Loucy (cell line): ENCODE results near the gene MTARC2.

ENCODE experiments used
- H2AFZ ChIP-seq: fragments of 200-600 bp; sonication (generic); 2 replicates; pipeline ENCODE4 v1.6.0; 2016; ENCODE audit warnings: antibody characterized with exemption, mild to moderate bottlenecking, low read length, moderate library complexity
- H3F3A ChIP-seq: fragments of 200-600 bp; 2 replicates; pipeline ENCODE4 v1.6.0; 2016; ENCODE audit warnings: antibody characterized with exemption, low read depth, mild to moderate bottlenecking
- H3K27me3 ChIP-seq: fragments of 200-600 bp; sonication (generic); 2 replicates; pipeline ENCODE4 v1.6.1; 2014; ENCODE audit warnings: low read length, mild to moderate bottlenecking; ENCODE audit not compliant: insufficient read depth, poor library complexity, severe bottlenecking
- H3K36me3 ChIP-seq: fragments of 200-600 bp; sonication (generic); 2 replicates; pipeline ENCODE4 v1.6.1; 2016; ENCODE audit warnings: low read length; ENCODE audit not compliant: insufficient read depth
- H3K4me1 ChIP-seq: fragments of 200-600 bp; sonication (generic); 2 replicates; pipeline ENCODE4 v1.5.1; 2014; ENCODE audit warnings: low read length, mild to moderate bottlenecking; ENCODE audit not compliant: insufficient read depth, poor library complexity, severe bottlenecking
- H3K4me2 ChIP-seq: fragments of 200-600 bp; sonication (generic); 2 replicates; pipeline ENCODE4 v1.6.0; 2014; ENCODE audit warnings: antibody characterized with exemption, low read length, low read depth, mild to moderate bottlenecking; ENCODE audit not compliant: poor library complexity, severe bottlenecking
- H3K4me3 ChIP-seq: fragments of 200-600 bp; sonication (generic); 2 replicates; pipeline ENCODE4 v1.5.1; 2014; ENCODE audit warnings: low read length, mild to moderate bottlenecking, mixed read lengths; ENCODE audit not compliant: poor library complexity, severe bottlenecking
- H3K79me2 ChIP-seq: fragments of 200-600 bp; sonication (generic); 2 replicates; pipeline ENCODE4 v1.6.1; 2014; ENCODE audit warnings: low read length; ENCODE audit not compliant: insufficient read depth
- H3K9ac ChIP-seq: fragments of 200-600 bp; sonication (generic); 2 replicates; pipeline ENCODE4 v1.6.0; 2014; ENCODE audit warnings: mild to moderate bottlenecking, low read depth, low read length, moderate library complexity; ENCODE audit not compliant: poor library complexity, severe bottlenecking
- H3K9me2 ChIP-seq: fragments of 200-600 bp; sonication (generic); replicated peaks from 2 replicates; pipeline ENCODE4 v1.6.1; 2016; ENCODE audit warnings: low read depth, low read length, mixed read lengths
- H3K9me3 ChIP-seq: fragments of 200-600 bp; sonication (generic); 2 replicates; pipeline ENCODE4 v1.6.1; 2014; ENCODE audit warnings: mild to moderate bottlenecking, antibody characterized with exemption, low read length, low read depth; ENCODE audit not compliant: insufficient read depth
- H4K20me1 ChIP-seq: fragments of 200-600 bp; sonication (generic); 2 replicates; pipeline ENCODE4 v1.6.0; 2014; ENCODE audit warnings: antibody characterized with exemption, low read length, mild to moderate bottlenecking; ENCODE audit not compliant: insufficient read depth, poor library complexity, severe bottlenecking
- CTCF ChIP-seq: fragments of 200-600 bp; sonication (generic); conservative IDR thresholded peaks from 2 replicates; pipeline ENCODE4 v1.5.1; 2014; ENCODE audit warnings: mild to moderate bottlenecking, antibody characterized with exemption, low read length
- EZH2phosphoT487 ChIP-seq: fragments of 200-600 bp; IDR thresholded peaks from 2 replicates; pipeline ENCODE4 v1.6.1; 2018; ENCODE audit warnings: antibody characterized with exemption, mild to moderate bottlenecking, moderate library complexity, borderline replicate concordance

MTARC2 gene

GRCh38 chr1:220783453-220783852, 35.3 kb downstream of the MTARC2 start:
- H3K4me1 ChIP-seq: no peaks in the 10 kb centered on the region
- no peaks in the 10 kb centered on the region for H3K79me2 ChIP-seq
- H3K27me3 ChIP-seq: no peaks in the 10 kb centered on the region
- H3K9me3 ChIP-seq: no peaks in the 10 kb centered on the region
- no peaks in the 10 kb centered on the region for H3K9me2 ChIP-seq
- no peak for TF ChIP-seq EZH2phosphoT487
- TF ChIP-seq CTCF: no peak
- no peak overlapping the region for H3K9ac ChIP-seq
- no peak overlapping the region for H3K4me2 ChIP-seq
- H3F3A ChIP-seq: no peaks in the 10 kb centered on the region
- H4K20me1 ChIP-seq: no peaks in the 10 kb centered on the region
- no peak overlapping the region for H2AFZ ChIP-seq
- H3K4me3 ChIP-seq: no peak overlapping the region
- no peaks in the 10 kb centered on the region for H3K36me3 ChIP-seq

GRCh38 chr1:220784751-220785150, 36.6 kb downstream of the MTARC2 start:
- Histone ChIP-seq H3K79me2 (no peaks in the 10 kb centered on the region), H3K27me3 (no peaks in the 10 kb centered on the region), H2AFZ (no peak overlapping the region), H3K9me2 (no peaks in the 10 kb centered on the region), H3K9ac (no peak overlapping the region), H3K9me3 (no peaks in the 10 kb centered on the region), H3K4me2 (no peak overlapping the region), H3F3A (no peaks in the 10 kb centered on the region), H3K4me1 (no peaks in the 10 kb centered on the region), H4K20me1 (no peaks in the 10 kb centered on the region), H3K4me3 (no peak overlapping the region), H3K36me3 (no peaks in the 10 kb centered on the region)
- TF ChIP-seq EZH2phosphoT487 (no peak), CTCF (no peak)

- H3K27me3 ChIP-seq: no peaks in the 10 kb centered on the region
- no peaks in the 10 kb centered on the region for H3K79me2 ChIP-seq
- no peak overlapping the region for H3K4me3 ChIP-seq
- no peaks in the 10 kb centered on the region for H3K9me2 ChIP-seq
- H3K4me2 ChIP-seq: no peak overlapping the region
- H3K36me3 ChIP-seq: no peaks in the 10 kb centered on the region
- H2AFZ ChIP-seq: no peak overlapping the region
- TF ChIP-seq CTCF: no peak
- no peak for TF ChIP-seq EZH2phosphoT487
- no peaks in the 10 kb centered on the region for H3K9me3 ChIP-seq
- no peaks in the 10 kb centered on the region for H3K4me1 ChIP-seq
- no peaks in the 10 kb centered on the region for H4K20me1 ChIP-seq
- H3F3A ChIP-seq: no peaks in the 10 kb centered on the region
- no peak overlapping the region for H3K9ac ChIP-seq
Measured at GRCh38 chr1:220785166-220786056, 37.3 kb downstream of the MTARC2 start.
